GM23338 (cell line): Measurements from ENCODE around the gene CBFA2T3. TPM values are rescaled to one million over a fixed set of nuclear protein-coding genes. Genes with fewer than 3 reads are reported as not detected.

Experiments
- ATAC-seq: fragments of 200-7000 bp; cut with Tn5 transposase; 3 replicates; pipeline ENCODE4 v1.9.1; 2020
- DNase-seq: peaks from one replicate; pipeline ENCODE4 v3.0.0-alpha.2; 2015; ENCODE audit warnings: low spot score
- H2AFZ ChIP-seq: fragments of 200-600 bp; sonication (generic); 2 replicates; pipeline ENCODE4 v1.8.0; 2016; ENCODE audit warnings: antibody characterized with exemption, mild to moderate bottlenecking, moderate library complexity
- H3F3A ChIP-seq: fragments of 200-600 bp; sonication (generic); replicated peaks from 2 replicates; pipeline ENCODE4 v1.8.0; 2017; ENCODE audit warnings: antibody characterized with exemption, mixed run types, low read depth
- H3K27ac ChIP-seq: fragments of 200-600 bp; sonication (generic); 2 replicates; pipeline ENCODE4 v1.6.1; 2016; ENCODE audit warnings: low read depth
- H3K27me3 ChIP-seq: fragments of 200-600 bp; sonication (generic); 2 replicates; pipeline ENCODE4 v1.8.0; 2016; ENCODE audit warnings: mild to moderate bottlenecking, mixed run types, moderate library complexity; ENCODE audit not compliant: insufficient read depth
- H3K36me3 ChIP-seq: fragments of 200-600 bp; sonication (generic); 2 replicates; pipeline ENCODE4 v1.8.0; 2016; ENCODE audit warnings: mild to moderate bottlenecking; ENCODE audit not compliant: insufficient read depth
- H3K4me1 ChIP-seq: fragments of 200-600 bp; sonication (generic); 2 replicates; pipeline ENCODE4 v1.8.0; 2016; ENCODE audit warnings: mild to moderate bottlenecking, moderate library complexity; ENCODE audit not compliant: insufficient read depth
- H3K4me2 ChIP-seq: fragments of 200-600 bp; sonication (generic); 2 replicates; pipeline ENCODE4 v1.7.1; 2017; ENCODE audit warnings: mixed run types
- H3K4me3 ChIP-seq: fragments of 200-600 bp; sonication (generic); 2 replicates; pipeline ENCODE4 v1.6.1; 2016; ENCODE audit warnings: mixed run types
- H3K79me2 ChIP-seq: fragments of 200-600 bp; sonication (generic); replicated peaks from 2 replicates; pipeline ENCODE4 v1.8.0; 2017; ENCODE audit warnings: mild to moderate bottlenecking; ENCODE audit not compliant: insufficient read depth
- H3K9me2 ChIP-seq: fragments of 200-600 bp; sonication (generic); 2 replicates; pipeline ENCODE4 v1.8.0; 2017; ENCODE audit not compliant: insufficient read depth
- H4K20me1 ChIP-seq: fragments of 200-600 bp; sonication (generic); replicated peaks from 2 replicates; pipeline ENCODE4 v1.8.0; 2017; ENCODE audit warnings: mild to moderate bottlenecking; ENCODE audit not compliant: insufficient read depth
- H3K27ac Mint-ChIP-seq: 2 replicates; pipeline ENCODE4 v1.8.0; 2020; ENCODE audit warnings: inconsistent platforms, mild to moderate bottlenecking, moderate library complexity, mixed read lengths
- H3K27me3 Mint-ChIP-seq: 3 replicates; pipeline ENCODE4 v1.8.0; 2022; ENCODE audit warnings: low read depth, mild to moderate bottlenecking, moderate library complexity, mixed read lengths, inconsistent platforms; ENCODE audit not compliant: insufficient read depth, poor library complexity
- H3K36me3 Mint-ChIP-seq: 3 replicates; pipeline ENCODE4 v1.8.0; 2021; ENCODE audit warnings: low read depth, mild to moderate bottlenecking, inconsistent platforms, moderate library complexity, mixed read lengths
- H3K4me1 Mint-ChIP-seq: 3 replicates; pipeline ENCODE4 v1.8.0; 2020; ENCODE audit warnings: mild to moderate bottlenecking, inconsistent platforms, mixed read lengths
- H3K4me3 Mint-ChIP-seq: 3 replicates; pipeline ENCODE4 v1.8.0; 2021; ENCODE audit warnings: moderate library complexity, mild to moderate bottlenecking, inconsistent platforms, mixed read lengths
- H3K9me3 Mint-ChIP-seq: 3 replicates; pipeline ENCODE4 v1.8.0; 2020; ENCODE audit warnings: moderate library complexity, mild to moderate bottlenecking, inconsistent platforms, mixed read lengths
- CREB1 ChIP-seq: fragments of 250-450 bp; sonication (Bioruptor Pico); IDR thresholded peaks from 2 replicates; pipeline ENCODE4 v1.5.0; 2020; ENCODE audit warnings: low read depth, mild to moderate bottlenecking, moderate library complexity
- CTCF ChIP-seq, 2 experiments: fragments of 200-600 bp in 1 of 2; sonication (generic) in 1 of 2; conservative IDR thresholded peaks; 2 replicates each; pipeline versions ENCODE4 v1.5.1 to v1.6.1; 2016 to 2017; ENCODE audit warnings: antibody characterized with exemption in 2 of 2, low read depth in 2 of 2, mild to moderate bottlenecking in 2 of 2, moderate library complexity in 1 of 2
- ETS1 ChIP-seq: IDR thresholded peaks from 2 replicates; pipeline ENCODE4 v1.6.1; 2016; ENCODE audit warnings: antibody characterized with exemption
- EZH2 ChIP-seq: fragments of 200-600 bp; sonication (generic); IDR thresholded peaks from one replicate; pipeline ENCODE4 v1.8.0; 2017; ENCODE audit warnings: antibody characterized with exemption, mild to moderate bottlenecking, low read depth; ENCODE audit not compliant: unreplicated experiment
- EZH2phosphoT487 ChIP-seq: fragments of 200-600 bp; sonication (generic); IDR thresholded peaks from one replicate; pipeline ENCODE4 v1.8.1; 2018; ENCODE audit warnings: antibody characterized with exemption; ENCODE audit not compliant: unreplicated experiment
- JUNB ChIP-seq: IDR thresholded peaks from one replicate; pipeline ENCODE4 v1.6.1; 2016; ENCODE audit warnings: antibody characterized with exemption; ENCODE audit not compliant: unreplicated experiment
- NANOG ChIP-seq: IDR thresholded peaks from 2 replicates; pipeline ENCODE4 v1.6.1; 2016; ENCODE audit warnings: antibody characterized with exemption, borderline replicate concordance
- POLR2AphosphoS5 ChIP-seq: IDR thresholded peaks from 2 replicates; pipeline ENCODE4 v1.6.1; 2016; ENCODE audit warnings: antibody characterized with exemption, low read depth
- REST ChIP-seq: IDR thresholded peaks from one replicate; pipeline ENCODE4 v1.6.1; 2018; ENCODE audit warnings: antibody characterized with exemption; ENCODE audit not compliant: unreplicated experiment
- STAT1 ChIP-seq: IDR thresholded peaks from one replicate; pipeline ENCODE4 v1.6.1; 2016; ENCODE audit warnings: antibody characterized with exemption; ENCODE audit not compliant: unreplicated experiment
- ZNF114 ChIP-seq: fragments of 250-450 bp; sonication (Bioruptor Pico); IDR thresholded peaks from 2 replicates; pipeline ENCODE4 v1.5.0; 2020; ENCODE audit warnings: mild to moderate bottlenecking, moderate library complexity
- ZNF331 ChIP-seq: fragments of 250-450 bp; sonication (Bioruptor Pico); IDR thresholded peaks from 2 replicates; pipeline ENCODE4 v1.5.0; 2020; ENCODE audit warnings: low read depth, mild to moderate bottlenecking, moderate library complexity
- ZNF462 ChIP-seq: fragments of 250-450 bp; sonication (Bioruptor Pico); IDR thresholded peaks from 2 replicates; pipeline ENCODE4 v1.5.0; 2020; ENCODE audit warnings: mild to moderate bottlenecking, moderate library complexity
- polyA plus RNA-seq: library from polyadenylated mRNA; unstranded; fragments of >200 nt; fragmentation: Nextera tagmentation; extraction: Ambion mirVana; gene quantifications from 2 replicates; pipeline ENCODE4 v1.2.1, GENCODE V29; 2016
- total RNA-seq: library from RNA; depleted of rRNA; stranded (reverse); fragments of >200 nt; shearing (Covaris generic); gene quantifications from 2 replicates; pipeline ENCODE4 v1.2.3, GENCODE V29; 2014

The CBFA2T3 gene
- total and polyA plus RNA-seq, 2 experiments from 2014 or later: 0.87 to 1.5 TPM

- ATAC-seq (no peak), DNase-seq (no peak)
- H3K36me3 ChIP-seq: no peaks in the 10 kb centered on the region
- no peak overlapping the region for H2AFZ ChIP-seq
- Mint-ChIP-seq H3K4me1 (peaks cover 21% of the 10 kb centered on the region), H3K27ac (no peak overlapping the region), H3K4me3 (no peak overlapping the region), H3K27me3 (peaks cover 10% of the 10 kb centered on the region), H3K36me3 (peaks cover 31% of the 10 kb centered on the region), H3K9me3 (no peaks in the 10 kb centered on the region; the same call in 1 of the 3 replicates)
- no peak overlapping the region for H3K4me3 ChIP-seq
- no peaks in the 10 kb centered on the region for H3K9me2 ChIP-seq
- H3K27ac ChIP-seq: no peak overlapping the region
- H3K4me2 ChIP-seq: no peak overlapping the region
- TF ChIP-seq STAT1 (no peak), ZNF331 (CRISPR knock-in tag) (no peak), NANOG (no peak), REST (no peak), ZNF114 (CRISPR knock-in tag) (no peak), CTCF (conservative IDR thresholded peaks at IDR 0.05; ENCODE audit: low read depth in 2 of 2) (no peak), ETS1 (no peak), ZNF462 (no peak), JUNB (no peak), CREB1 (CRISPR knock-in tag) (no peak), EZH2 (no peak), POLR2AphosphoS5 (no peak), EZH2phosphoT487 (no peak)
- 0 out of 2 replicates have a peak, but pooled peaks cover 3% of the 10 kb centered on the region for H3F3A ChIP-seq
- peaks cover 18% of the 10 kb centered on the region for H3K79me2 ChIP-seq
- H3K27me3 ChIP-seq: no peaks in the 10 kb centered on the region
- H4K20me1 ChIP-seq: peaks cover 7% of the 10 kb centered on the region; the same call in 1 of the 2 replicates
- H3K4me1 ChIP-seq: no peaks in the 10 kb centered on the region; the same call in 1 of the 2 replicates
Measured at GRCh38 chr16:88859381-88860091, 117.5 kb downstream of the CBFA2T3 start.
